Measurements from ENCODE around the gene SLC12A6. TPM values are rescaled to one million over a fixed set of nuclear protein-coding genes. Genes with fewer than 3 reads are reported as not detected.

SLC12A6 gene
- total RNA-seq, 1 experiment from 2014 or later: 15.1 TPM

GRCh38 chr15:34331809-34332208 is 5.8 kb downstream of the SLC12A6 start:
- no peak for TF ChIP-seq CBX3 (IDR thresholded peaks at IDR 0.05; ENCODE audit: low read depth)
- TF ChIP-seq EGR1 (IDR thresholded peaks at IDR 0.05; ENCODE audit: low read depth): no peak
- no peaks in the 10 kb centered on the region for H3K36me3 ChIP-seq (ENCODE audit: control insufficient read depth in 1 of 2, insufficient read depth in 2 of 2, low read length in 2 of 2)
- H3K9me2 ChIP-seq (ENCODE audit: insufficient read depth): no peaks in the 10 kb centered on the region
- H2AFZ ChIP-seq (ENCODE audit: low read depth, low read length, poor library complexity, severe bottlenecking): no peak overlapping the region
- DNase-seq (ENCODE audit: low read depth, low spot score): no peak
- no peak overlapping the region for H3K4me2 ChIP-seq (ENCODE audit: low read length)
- H3K9me3 ChIP-seq (ENCODE audit: control insufficient read depth in 1 of 2, insufficient read depth in 1 of 2, low read depth in 1 of 2, low read length in 2 of 2): no peaks in the 10 kb centered on the region
- POLR2A ChIA-PET: no interaction called here
- CTCF ChIA-PET: no interaction called here
- BruUV-seq (replicated peaks): no TSS peak
- intact Hi-C loops (cut with micrococcal nuclease): no loop called here
- H3K4me3 ChIP-seq (replicated peaks in 1 of 2; ENCODE audit: low read depth in 1 of 2, low read length in 2 of 2): no peak overlapping the region
- no peaks in the 10 kb centered on the region for H4K20me1 ChIP-seq (ENCODE audit: insufficient read depth)
- H3K4me1 ChIP-seq (ENCODE audit: control insufficient read depth in 1 of 2, insufficient read depth in 2 of 2, low read length in 2 of 2): peaks cover 0 to under 1% of the 10 kb centered on the region in 2 experiments; a peak in 2 of 4 replicates
- H3K79me2 ChIP-seq (ENCODE audit: insufficient read depth, low read length): no peaks in the 10 kb centered on the region
- ATAC-seq: no peak
- H3K9ac ChIP-seq (ENCODE audit: low read length): no peak overlapping the region
- H3K27me3 ChIP-seq (ENCODE audit: insufficient read depth, low read length): no peaks in the 10 kb centered on the region
- RAD21 ChIA-PET (ENCODE audit: low non-redundant PET in 1 of 2, low total read pairs in 2 of 2, uncharacterized antibody in 2 of 2, unreplicated experiment in 2 of 2): no interaction called here
- no peak overlapping the region for H3K27ac ChIP-seq (ENCODE audit: low read depth, low read length)

GRCh38 chr15:34330279-34330678 is 7.3 kb downstream of the SLC12A6 start:
- H3K79me2 ChIP-seq (ENCODE audit: insufficient read depth, low read length): no peaks in the 10 kb centered on the region
- H3K27me3 ChIP-seq (ENCODE audit: insufficient read depth, low read length): no peaks in the 10 kb centered on the region
- no peaks in the 10 kb centered on the region for H3K36me3 ChIP-seq (ENCODE audit: control insufficient read depth in 1 of 2, insufficient read depth in 2 of 2, low read length in 2 of 2)
- H3K9me2 ChIP-seq (ENCODE audit: insufficient read depth): no peaks in the 10 kb centered on the region
- no peak overlapping the region for H3K4me3 ChIP-seq (replicated peaks in 1 of 2; ENCODE audit: low read depth in 1 of 2, low read length in 2 of 2)
- ChIA-PET CTCF (no interaction called here), RAD21 (ENCODE audit: low non-redundant PET in 1 of 2, low total read pairs in 2 of 2, uncharacterized antibody in 2 of 2, unreplicated experiment in 2 of 2) (no interaction called here), POLR2A (interaction anchor here (1.1 to 1.7 kb wide), 2 partner anchors 8 to 89 kb away, joined by 3 to 5 read pairs; no protein-coding TSS in a partner anchor)
- no peaks in the 10 kb centered on the region for H3K4me1 ChIP-seq (ENCODE audit: control insufficient read depth in 1 of 2, insufficient read depth in 2 of 2, low read length in 2 of 2)
- no peak overlapping the region for H3K4me2 ChIP-seq (ENCODE audit: low read length)
- no TSS peak for BruUV-seq (replicated peaks)
- H3K27ac ChIP-seq (ENCODE audit: low read depth, low read length): no peak overlapping the region
- H2AFZ ChIP-seq (ENCODE audit: low read depth, low read length, poor library complexity, severe bottlenecking): no peak overlapping the region
- intact Hi-C loops (cut with micrococcal nuclease): no loop called here
- ATAC-seq (no peak), DNase-seq (ENCODE audit: low read depth, low spot score) (no peak)
- TF ChIP-seq EGR1 (IDR thresholded peaks at IDR 0.05; ENCODE audit: low read depth) (no peak), CEBPB (IDR thresholded peaks at IDR 0.05; ENCODE audit: low read depth) (no peak), ZNF274 (IDR thresholded peaks at IDR 0.05; ENCODE audit: low read depth, low read length) (no peak), SIN3A (IDR thresholded peaks at IDR 0.05; ENCODE audit: low read depth) (no peak), ZFX (IDR thresholded peaks at IDR 0.05) (no peak), ELF1 (IDR thresholded peaks at IDR 0.05; ENCODE audit: borderline replicate concordance, low read depth) (no peak), YY1 (IDR thresholded peaks at IDR 0.05; ENCODE audit: extremely low read depth, insufficient replicate concordance, low read depth, low read length) (no peak), SRF (IDR thresholded peaks at IDR 0.05; ENCODE audit: low read depth) (no peak), EZH2 (IDR thresholded peaks at IDR 0.05) (no peak), MAX (IDR thresholded peaks at IDR 0.05) (no peak), RAD21 (IDR thresholded peaks at IDR 0.05; ENCODE audit: low read depth) (no peak), POLR2A (IDR thresholded peaks at IDR 0.05; ENCODE audit: borderline replicate concordance, extremely low read depth, insufficient read depth, insufficient read length) (no peak), TCF7L2 (IDR thresholded peaks at IDR 0.05; ENCODE audit: borderline replicate concordance, extremely low read depth, insufficient read depth, insufficient read length) (no peak), SP1 (IDR thresholded peaks at IDR 0.05; ENCODE audit: low read depth) (no peak)
- no peaks in the 10 kb centered on the region for H4K20me1 ChIP-seq (ENCODE audit: insufficient read depth)
- no peaks in the 10 kb centered on the region for H3K9me3 ChIP-seq (ENCODE audit: control insufficient read depth in 1 of 2, insufficient read depth in 1 of 2, low read depth in 1 of 2, low read length in 2 of 2)
- no peak overlapping the region for H3K9ac ChIP-seq (ENCODE audit: low read length)
